Gastrocnemius medialis (tissue), 4 donors: ENCODE measurements around the gene SNAPC4. TPM values are rescaled to one million over a fixed set of nuclear protein-coding genes. Genes with fewer than 3 reads are reported as not detected.

Experiments
- ATAC-seq, 2 donors: fragments of 150-250 bp; one replicate each; pipeline ENCODE4 v1.9.1; 2016
- DNase-seq, 2 donors: peaks; one replicate each; pipeline ENCODE4 v3.0.0-alpha.2; 2019
- H3K27ac ChIP-seq, 4 donors: fragments of 200-600 bp; sonication (generic); 1 replicate in 1 of 4; 2 replicates in 3 of 4; pipeline ENCODE4 v1.5.1; 2016 to 2018; ENCODE audit warnings: mild to moderate bottlenecking in 2 of 4, moderate library complexity in 1 of 4
- H3K27me3 ChIP-seq, 3 donors: fragments of 200-600 bp; sonication (generic) in 2 of 3; 1 replicate in 1 of 3; 2 replicates in 2 of 3; pipeline versions ENCODE4 v1.5.1 to v1.6.0; 2016 to 2019; ENCODE audit warnings: mild to moderate bottlenecking in 1 of 3, moderate library complexity in 1 of 3
- H3K36me3 ChIP-seq, 2 donors: fragments of 200-600 bp; sonication (generic) in 1 of 2; one replicate each; pipeline ENCODE4 v1.5.1; 2017 to 2018
- H3K4me1 ChIP-seq, 2 donors: fragments of 200-600 bp; sonication (generic) in 1 of 2; one replicate each; pipeline ENCODE4 v1.5.1; 2016 to 2017; ENCODE audit warnings: mild to moderate bottlenecking in 2 of 2
- H3K4me3 ChIP-seq, 4 donors: fragments of 200-600 bp; sonication (generic) in 3 of 4; 1 replicate in 1 of 4; 2 replicates in 3 of 4; pipeline ENCODE4 v1.5.1; 2016 to 2019; ENCODE audit warnings: mild to moderate bottlenecking in 2 of 4
- H3K9me3 ChIP-seq, 3 donors: fragments of 200-600 bp; sonication (generic) in 2 of 3; 1 replicate in 1 of 3; 2 replicates in 2 of 3; pipeline ENCODE4 v1.5.1; 2016 to 2019
- POLR2A ChIP-seq, 2 donors: fragments of 450-650 bp; IDR thresholded peaks; one replicate each; pipeline ENCODE4 v1.6.1; 2017; ENCODE audit warnings: antibody characterized with exemption in 2 of 2, mild to moderate bottlenecking in 2 of 2, moderate library complexity in 2 of 2
- in situ Hi-C, 4 donors: fragments of 200-750 bp; cut with MboI; loops; one replicate each; pipeline versions ENCODE4 v1.15.0 to v1.8.0; 2017; ENCODE audit warnings: low sequenced_read_pairs in 4 of 4
- intact Hi-C: fragments of 100-400 bp; cut with DNase I; formaldehyde crosslinking; loops from one replicate; pipeline ENCODE4 v1.15.1; 2023; ENCODE audit warnings: low total_unique reads
- total RNA-seq, 4 donors: library from RNA; depleted of rRNA; stranded (reverse); fragments of >200 nt; gene quantifications; one replicate each; pipeline versions ENCODE4 v1.1.0 to v1.2.3, GENCODE V29; 2016
- TF ChIP-seq, protein P1 (sequence below), 5 experiments: fragments of 450-650 bp in 3 of 5; fragments of 200-600 bp in 2 of 5; sonication (generic) in 2 of 5; IDR thresholded peaks in 4 of 5; conservative IDR thresholded peaks in 1 of 5; 1 replicate in 4 of 5; 2 replicates in 1 of 5; pipeline ENCODE4 v1.5.1; 2016 to 2019; ENCODE audit warnings: antibody characterized with exemption in 5 of 5, mild to moderate bottlenecking in 3 of 5, moderate library complexity in 3 of 5

The SNAPC4 gene
- total RNA-seq, result 1 to 10 TPM; 2.3 to 6.0 (median 3.9) TPM

DNA sequence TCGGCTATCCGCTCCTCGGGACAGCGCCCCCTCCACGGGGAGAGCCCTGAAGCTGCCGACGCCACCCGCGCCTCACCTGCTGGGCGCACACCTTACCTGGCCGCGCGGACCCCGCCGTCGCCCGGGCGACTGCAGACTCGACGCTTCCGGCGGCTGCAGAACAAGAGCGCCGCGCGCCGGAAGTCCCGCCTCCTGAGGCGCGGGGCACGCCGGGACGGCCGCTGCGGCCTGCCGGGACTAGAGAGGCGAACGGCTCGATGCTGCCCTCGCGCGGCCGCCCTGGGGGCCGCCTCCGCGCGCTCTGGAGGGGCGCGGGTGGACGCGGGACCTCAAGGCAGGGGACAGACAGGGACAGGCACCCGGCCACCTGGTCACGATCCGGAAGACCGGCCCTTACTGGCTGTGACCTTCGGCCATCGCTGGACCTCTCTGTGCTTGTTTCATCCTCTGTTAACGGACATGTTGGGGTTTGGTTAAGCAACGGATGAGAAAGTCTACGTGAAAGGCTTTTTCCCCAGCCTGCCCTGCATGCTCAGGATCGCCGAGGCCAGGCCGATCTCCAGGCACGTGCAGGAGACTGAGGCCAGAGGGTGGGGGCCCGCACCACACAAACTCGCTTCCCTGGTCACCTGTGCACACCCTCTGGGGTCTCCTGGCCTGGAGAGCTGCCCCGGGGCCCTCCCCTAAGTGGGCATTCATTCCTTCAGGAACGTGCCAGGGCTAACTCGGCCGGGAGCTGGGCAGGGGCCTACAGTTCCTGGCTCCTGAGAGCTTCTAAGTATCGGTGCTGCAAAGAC, at the start of gene SNAPC4:
Gene SNAPC4, minus strand, starts transcription at position 133 of the 797 bp plus-strand sequence. CDS start 1,742 bp downstream, outside the sequence.
- Histone ChIP-seq H3K27ac (peak within 1 kb of the TSS; percentile 54 to 78 (median 73)), H3K27me3 (no peaks in the 10 kb centered on the region), H3K9me3 (no peaks in the 10 kb centered on the region), H3K36me3 (peaks cover 0 to 39% of the 10 kb centered on the region in 2 donors), H3K4me3 (peak within 1 kb of the TSS; percentile 75 to 96 (median 94)), H3K4me1 (peaks cover 14 to 18% of the 10 kb centered on the region in 2 donors)
- DNase-seq (peak; percentile 52 to 75), ATAC-seq (peak; percentile 90 to 93)
- intact Hi-C loops (loop anchor here (1.0 to 10.0 kb wide), 3 partner anchors 10 to 435 kb away; partner anchors contain the start of genes DNLZ, ENTR1, PMPCA and UBAC1), in situ Hi-C loops (no loop called here)
- TF ChIP-seq, protein P1, sequence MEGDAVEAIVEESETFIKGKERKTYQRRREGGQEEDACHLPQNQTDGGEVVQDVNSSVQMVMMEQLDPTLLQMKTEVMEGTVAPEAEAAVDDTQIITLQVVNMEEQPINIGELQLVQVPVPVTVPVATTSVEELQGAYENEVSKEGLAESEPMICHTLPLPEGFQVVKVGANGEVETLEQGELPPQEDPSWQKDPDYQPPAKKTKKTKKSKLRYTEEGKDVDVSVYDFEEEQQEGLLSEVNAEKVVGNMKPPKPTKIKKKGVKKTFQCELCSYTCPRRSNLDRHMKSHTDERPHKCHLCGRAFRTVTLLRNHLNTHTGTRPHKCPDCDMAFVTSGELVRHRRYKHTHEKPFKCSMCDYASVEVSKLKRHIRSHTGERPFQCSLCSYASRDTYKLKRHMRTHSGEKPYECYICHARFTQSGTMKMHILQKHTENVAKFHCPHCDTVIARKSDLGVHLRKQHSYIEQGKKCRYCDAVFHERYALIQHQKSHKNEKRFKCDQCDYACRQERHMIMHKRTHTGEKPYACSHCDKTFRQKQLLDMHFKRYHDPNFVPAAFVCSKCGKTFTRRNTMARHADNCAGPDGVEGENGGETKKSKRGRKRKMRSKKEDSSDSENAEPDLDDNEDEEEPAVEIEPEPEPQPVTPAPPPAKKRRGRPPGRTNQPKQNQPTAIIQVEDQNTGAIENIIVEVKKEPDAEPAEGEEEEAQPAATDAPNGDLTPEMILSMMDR (IDR thresholded peaks at IDR 0.05 in 4 of 5, conservative IDR thresholded peaks at IDR 0.05 in 1 of 5), result peak; percentile 84 to 98 (median 91)
- peak; percentile 60 to 64 for TF ChIP-seq POLR2A (IDR thresholded peaks at IDR 0.05)

GRCh38 chr9:136448655-136449054, 48.7 kb upstream of the SNAPC4 start:
- peaks cover 0 to 84% of the 10 kb centered on the region in 2 donors for H3K36me3 ChIP-seq
- DNase-seq, result no peak
- intact Hi-C loops (no loop called here), in situ Hi-C loops (no loop called here)
- H3K4me3 ChIP-seq, result no peak overlapping the region
- H3K27ac ChIP-seq, result no peak overlapping the region
- no peak for TF ChIP-seq POLR2A (IDR thresholded peaks at IDR 0.05)
- TF ChIP-seq, protein P1 (IDR thresholded peaks at IDR 0.05 in 4 of 5, conservative IDR thresholded peaks at IDR 0.05 in 1 of 5), result no peak
- no peaks in the 10 kb centered on the region for H3K27me3 ChIP-seq
- no peak for ATAC-seq
- no peaks in the 10 kb centered on the region for H3K9me3 ChIP-seq
- H3K4me1 ChIP-seq, result no peaks in the 10 kb centered on the region

DNA sequence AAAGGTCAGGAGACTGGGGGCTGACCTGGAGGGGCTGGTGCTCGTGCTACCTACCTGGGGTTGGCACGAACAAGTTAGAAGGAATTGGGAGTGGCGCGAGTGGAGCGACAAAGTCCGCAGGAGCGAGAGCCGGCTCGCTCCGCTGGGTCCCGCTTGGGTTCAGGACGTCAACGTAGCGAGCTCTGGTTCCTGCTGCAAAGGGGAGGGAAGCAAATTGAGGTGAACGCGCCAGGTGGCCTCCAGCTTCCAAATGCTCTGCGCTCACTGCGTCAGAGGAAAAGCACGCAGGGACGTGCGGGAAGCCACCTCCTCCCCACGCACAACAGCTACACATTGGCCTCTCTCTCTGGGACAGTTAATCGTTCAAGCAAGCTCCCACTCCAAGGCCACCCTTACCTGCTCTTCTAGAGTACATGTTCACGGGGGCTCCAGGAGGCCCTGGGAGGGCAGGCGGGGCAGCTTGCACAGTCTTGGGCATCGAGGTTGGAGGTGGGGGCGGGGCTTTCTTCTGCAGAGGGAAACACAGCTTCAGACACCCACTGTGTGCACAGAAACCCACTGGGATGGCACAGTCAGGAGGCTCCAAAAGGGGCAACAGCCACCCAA, 47.3 kb upstream of the SNAPC4 start:
- Histone ChIP-seq H3K27me3 (no peaks in the 10 kb centered on the region), H3K4me3 (no peak overlapping the region), H3K36me3 (peaks cover 0 to 95% of the 10 kb centered on the region in 2 donors), H3K27ac (no peak overlapping the region), H3K9me3 (no peaks in the 10 kb centered on the region), H3K4me1 (no peaks in the 10 kb centered on the region)
- intact Hi-C loops, result no loop called here
- TF ChIP-seq POLR2A (IDR thresholded peaks at IDR 0.05), result no peak
- TF ChIP-seq, protein P1 (IDR thresholded peaks at IDR 0.05 in 4 of 5, conservative IDR thresholded peaks at IDR 0.05 in 1 of 5), result no peak
- in situ Hi-C loops, result no loop called here
- DNase-seq (no peak), ATAC-seq (no peak)

GRCh38 chr9:136445799-136446198, 45.8 kb upstream of the SNAPC4 start:
- Histone ChIP-seq H3K27ac (no peak overlapping the region), H3K36me3 (peaks cover 0 to 97% of the 10 kb centered on the region in 2 donors), H3K9me3 (no peaks in the 10 kb centered on the region), H3K4me1 (no peaks in the 10 kb centered on the region), H3K27me3 (no peaks in the 10 kb centered on the region), H3K4me3 (no peak overlapping the region)
- ATAC-seq (no peak), DNase-seq (no peak)
- intact Hi-C loops (no loop called here), in situ Hi-C loops (no loop called here)
- TF ChIP-seq, protein P1 (IDR thresholded peaks at IDR 0.05 in 4 of 5, conservative IDR thresholded peaks at IDR 0.05 in 1 of 5), result no peak
- TF ChIP-seq POLR2A (IDR thresholded peaks at IDR 0.05), result no peak
